GM19043 (cell line): ENCODE measurements around the gene OPN5.
"Not testable (repeated sequence)": the region's sequence is repeated elsewhere in the genome, so short reads cannot be mapped to it uniquely, and the experiment has no call there.

Experiments
- ATAC-seq: cut with Tn5 transposase; IDR thresholded peaks from one replicate; pipeline ENCODE4 v1.9.1; 2021; ENCODE audit warnings: low read depth; ENCODE audit not compliant: unreplicated experiment

OPN5 gene, protein sequence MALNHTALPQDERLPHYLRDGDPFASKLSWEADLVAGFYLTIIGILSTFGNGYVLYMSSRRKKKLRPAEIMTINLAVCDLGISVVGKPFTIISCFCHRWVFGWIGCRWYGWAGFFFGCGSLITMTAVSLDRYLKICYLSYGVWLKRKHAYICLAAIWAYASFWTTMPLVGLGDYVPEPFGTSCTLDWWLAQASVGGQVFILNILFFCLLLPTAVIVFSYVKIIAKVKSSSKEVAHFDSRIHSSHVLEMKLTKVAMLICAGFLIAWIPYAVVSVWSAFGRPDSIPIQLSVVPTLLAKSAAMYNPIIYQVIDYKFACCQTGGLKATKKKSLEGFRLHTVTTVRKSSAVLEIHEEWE

DNA sequence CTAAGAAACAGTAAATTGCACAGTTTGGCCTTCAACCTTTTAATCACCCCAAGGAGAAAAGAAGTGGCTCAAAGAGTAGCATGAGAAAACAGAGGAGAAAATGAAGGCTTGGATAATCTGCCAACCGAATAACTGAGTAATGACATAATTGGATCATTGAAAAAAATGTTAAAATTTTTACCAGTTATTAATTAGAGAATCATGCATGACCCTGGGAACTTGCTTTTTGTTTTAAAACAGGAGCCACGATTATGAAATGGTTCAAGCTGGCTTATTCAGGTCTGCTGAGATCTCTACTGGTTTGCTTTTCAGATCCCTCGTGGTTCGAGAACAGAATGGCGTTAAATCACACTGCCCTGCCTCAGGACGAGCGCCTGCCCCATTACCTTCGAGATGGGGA, at the start of gene OPN5:
Gene OPN5 (plus strand): TSS at position 301 of the 400 bp plus-strand sequence. CDS start 35 bp downstream, at position 336.
- no peak for ATAC-seq

DNA sequence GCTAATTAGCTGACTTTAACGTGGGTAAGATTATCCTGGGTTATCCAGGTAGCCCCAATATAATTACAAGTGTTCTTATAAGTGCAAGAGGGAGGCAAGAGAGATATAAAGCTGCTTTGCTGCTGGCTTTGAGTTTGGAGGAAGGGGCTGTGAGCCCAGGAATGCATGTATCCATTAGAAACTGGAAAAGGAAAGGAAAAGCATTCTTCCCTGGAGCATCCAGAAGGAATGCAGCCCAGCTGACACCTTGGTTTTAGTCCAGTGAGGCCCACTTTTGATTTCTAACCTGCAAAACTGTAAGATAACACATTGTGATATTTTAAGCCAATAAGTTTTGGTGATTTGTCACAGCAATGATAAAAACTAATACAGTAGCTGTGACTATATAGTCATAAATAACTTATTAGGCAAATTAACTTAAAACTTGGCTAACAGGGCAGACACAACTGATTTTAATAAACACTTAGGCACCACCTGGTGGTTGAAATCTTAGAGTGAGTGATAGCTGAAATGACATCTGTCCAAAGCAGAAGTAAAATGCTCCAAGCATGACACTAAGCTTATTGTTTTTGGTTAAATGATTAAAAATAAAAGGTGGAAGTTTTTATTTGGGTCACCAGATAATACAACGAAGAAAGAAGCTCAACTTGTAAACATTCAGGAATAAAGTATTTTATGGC, 47.8 kb upstream of the OPN5 start:
- peak; percentile 69 for ATAC-seq

DNA sequence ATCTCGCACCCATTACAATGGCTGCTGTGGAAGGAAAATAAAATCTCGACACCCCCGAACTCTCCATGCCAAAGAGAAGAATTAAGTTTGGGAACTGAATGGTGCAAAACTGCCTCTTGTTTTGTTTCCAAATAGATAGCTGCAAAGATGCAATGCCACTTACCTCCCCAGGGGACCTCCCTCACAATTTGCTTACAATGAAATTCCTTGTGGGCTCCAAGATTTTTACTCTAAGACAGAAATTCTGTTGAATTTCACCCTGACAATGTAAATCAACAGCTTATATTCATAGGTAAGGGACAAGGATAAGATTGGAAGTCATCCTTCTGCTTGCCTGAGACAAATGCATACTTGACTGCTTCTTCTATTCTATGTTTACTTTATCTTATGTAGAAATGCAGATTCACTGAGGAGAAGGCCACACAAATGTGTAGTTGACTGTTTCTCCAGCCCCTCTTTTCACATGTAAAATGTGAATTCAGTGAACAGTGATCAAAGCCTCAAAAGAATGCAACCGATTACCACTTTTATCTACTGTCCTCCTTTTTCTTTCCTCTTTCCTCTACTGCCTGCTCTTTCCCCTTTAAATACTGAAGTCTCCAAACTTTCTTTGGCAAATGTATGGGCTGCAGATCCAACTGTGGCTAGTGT, 46.9 kb upstream of the OPN5 start:
- ATAC-seq = no peak

DNA sequence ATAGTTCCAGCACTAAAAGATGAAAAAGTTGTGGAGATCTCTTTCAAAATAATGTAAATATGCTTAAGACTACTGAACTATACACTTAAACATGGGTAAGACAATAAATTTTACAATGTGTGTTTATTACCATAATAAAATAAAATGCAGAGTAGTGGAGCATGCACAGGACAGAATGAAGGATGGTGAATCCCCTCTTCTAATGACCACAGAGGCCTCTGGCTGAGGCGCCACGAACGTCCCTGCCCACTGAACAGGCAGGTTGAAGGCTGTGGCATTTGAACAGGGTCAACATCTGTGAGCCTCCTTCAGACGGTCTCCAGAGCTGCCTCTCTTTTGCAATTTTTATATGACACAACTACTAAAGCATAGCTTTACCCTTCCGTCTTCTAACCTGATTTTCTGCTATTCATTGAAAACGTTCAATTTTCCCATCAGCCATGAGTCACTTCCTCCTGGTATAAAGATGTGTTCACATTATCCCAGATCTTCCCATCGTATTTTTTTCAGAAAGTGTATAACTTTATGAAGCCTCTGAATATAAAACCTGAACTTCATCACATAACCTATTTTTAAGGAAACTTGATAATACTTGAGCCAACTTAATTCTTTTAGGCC, 45.6 kb upstream of the OPN5 start:
- no peak for ATAC-seq

DNA sequence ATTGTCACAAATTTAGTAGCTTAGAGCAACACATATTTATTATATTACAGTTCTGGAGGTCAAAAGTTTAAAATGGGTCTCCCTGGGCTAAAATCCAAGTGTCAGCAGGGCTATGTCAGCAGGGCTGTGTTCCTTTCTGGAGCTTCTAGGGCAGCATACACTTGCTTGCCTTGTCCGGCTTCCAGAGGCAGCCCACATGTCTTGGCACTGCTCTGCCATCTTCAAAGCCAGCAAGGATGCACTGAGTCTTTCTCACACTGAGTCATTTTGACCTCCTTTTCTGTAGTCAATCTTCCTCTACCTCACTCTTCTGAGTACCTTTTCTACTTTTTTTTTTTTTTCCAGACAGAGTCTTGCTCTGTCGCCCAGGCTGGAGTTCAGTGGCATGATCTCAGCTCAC, 44.4 kb upstream of the OPN5 start:
- no peak for ATAC-seq

DNA sequence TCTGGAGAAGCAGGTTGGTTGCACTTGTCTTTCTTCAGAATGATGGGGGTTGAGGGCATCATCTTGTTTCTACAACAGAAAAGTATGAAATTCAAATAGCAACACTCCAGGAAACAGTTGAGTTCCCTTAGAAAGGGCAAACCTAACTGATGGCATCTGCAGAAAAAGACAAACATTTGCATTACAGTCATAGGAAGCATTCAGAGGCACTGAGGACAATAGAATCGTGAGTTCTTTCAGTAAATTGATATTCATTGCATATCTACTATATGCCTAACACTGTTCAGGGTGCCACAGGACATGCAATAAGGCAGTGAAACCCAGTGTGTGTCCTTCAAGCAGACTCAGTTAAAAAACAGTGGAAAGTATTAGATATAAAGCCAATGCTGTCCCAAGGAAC, 41.1 kb upstream of the OPN5 start:
- ATAC-seq = no peak

DNA sequence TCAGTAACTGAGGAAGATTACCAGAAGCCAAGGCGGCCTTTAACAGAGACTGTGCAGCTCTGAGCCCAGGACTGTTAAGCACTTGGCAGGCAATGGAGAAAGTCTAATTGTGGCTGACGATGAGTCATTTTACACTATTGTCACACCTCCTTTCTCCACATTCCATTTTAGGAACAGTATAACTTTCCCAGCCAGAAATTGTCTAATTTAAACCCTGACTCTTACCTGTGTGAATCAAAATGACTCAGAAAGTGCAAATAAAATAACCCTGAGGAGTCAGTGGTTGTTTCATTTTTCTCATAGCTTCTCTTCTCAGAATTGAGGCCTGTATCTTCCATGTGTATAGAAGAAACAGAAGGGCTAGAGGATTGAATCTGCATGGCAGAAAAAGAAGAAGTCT, 40.0 kb upstream of the OPN5 start:
- no peak for ATAC-seq

DNA sequence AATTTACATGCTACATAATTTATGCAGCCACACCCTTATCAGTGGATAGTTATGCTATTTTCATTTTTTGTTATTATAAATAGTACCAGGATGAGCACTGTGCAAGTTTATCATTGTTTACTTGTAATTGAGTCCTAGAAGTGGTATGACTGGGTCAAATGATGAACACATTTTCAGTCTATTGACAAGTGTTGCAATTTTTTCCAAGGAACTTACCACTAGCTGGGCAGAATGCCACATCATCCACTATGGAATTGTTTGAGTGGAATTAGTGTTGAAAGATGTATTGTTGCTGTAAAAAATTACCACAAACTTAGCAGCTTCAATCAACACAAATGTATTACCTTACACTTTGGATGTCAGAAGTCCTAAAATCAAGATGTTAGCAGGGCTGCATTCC, 38.1 kb upstream of the OPN5 start:
- ATAC-seq = no peak

DNA sequence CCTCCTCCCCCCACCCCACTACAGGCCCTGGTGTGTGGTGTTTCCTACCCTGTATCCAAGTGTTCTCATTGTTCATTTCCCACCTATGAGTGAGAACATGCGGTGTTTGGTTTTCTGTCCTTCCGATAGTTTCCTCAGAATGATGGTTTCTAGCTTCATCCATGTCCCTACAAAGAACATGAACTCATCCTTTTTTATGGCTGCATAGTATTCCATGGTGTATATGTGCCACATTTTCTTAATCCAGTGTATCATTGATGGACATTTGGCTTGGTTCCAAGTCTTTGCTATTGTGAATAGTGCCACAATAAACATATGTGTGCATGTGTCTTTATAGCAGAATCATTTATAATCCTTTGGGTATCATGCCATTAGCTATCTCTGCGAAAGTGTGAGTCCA, 36.6 kb upstream of the OPN5 start:
- not testable (repeated sequence) for ATAC-seq

DNA sequence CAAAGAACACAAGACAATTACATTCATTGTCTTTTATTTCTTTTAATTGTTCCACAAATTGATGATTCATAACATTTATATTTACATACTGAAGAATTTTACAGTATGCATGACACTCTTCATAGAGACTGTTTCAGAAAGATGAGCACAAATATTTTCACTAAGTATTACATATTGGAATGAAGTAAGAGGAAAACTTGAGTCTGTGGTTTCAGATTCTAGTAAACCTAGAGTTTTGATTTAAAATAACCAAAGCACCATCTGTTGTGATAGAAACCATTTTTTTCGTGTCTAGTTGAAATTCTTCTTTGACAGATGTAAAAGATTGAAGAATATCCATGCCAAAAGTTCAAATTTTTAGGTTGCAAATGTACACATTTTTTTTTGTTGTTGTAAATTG, 32.1 kb upstream of the OPN5 start:
- ATAC-seq = no peak

DNA sequence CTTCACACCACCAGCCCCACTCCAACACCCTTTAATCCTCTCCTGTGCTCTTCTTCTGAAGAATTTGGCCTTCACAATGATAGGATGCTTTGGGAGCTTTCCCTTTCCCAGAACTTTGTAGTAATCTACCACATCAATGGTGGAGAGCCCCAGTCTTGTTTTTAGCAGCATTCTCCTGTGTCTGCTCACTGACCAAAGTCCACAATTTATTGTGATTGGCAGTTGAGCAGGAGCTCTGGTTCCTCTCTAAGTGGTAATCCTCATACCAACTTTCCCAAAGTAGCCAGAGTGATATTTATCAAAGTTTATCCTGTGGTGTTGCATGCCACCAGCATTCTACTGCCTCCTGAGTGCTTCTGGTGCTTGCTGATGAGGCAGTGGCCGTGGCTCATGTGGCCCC, 29.0 kb upstream of the OPN5 start:
- ATAC-seq = no peak

DNA sequence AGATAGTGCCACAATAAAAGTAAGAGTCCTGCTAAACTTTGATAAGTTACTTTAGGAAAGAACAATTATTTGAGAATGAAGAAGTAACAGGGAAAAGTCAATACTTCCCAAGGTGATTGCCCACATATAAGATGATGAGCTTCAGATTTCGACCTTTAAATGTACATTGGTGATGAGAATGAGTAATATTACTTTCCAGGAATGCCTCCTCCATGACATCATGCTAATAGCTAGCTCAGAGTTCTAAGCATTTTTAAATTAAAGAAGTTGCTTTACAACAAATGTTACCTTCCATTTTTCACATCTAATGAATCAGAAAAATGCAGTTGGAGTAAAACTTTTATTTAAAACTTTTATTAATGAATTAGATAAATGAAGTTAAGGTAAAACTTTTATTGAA, 22.5 kb upstream of the OPN5 start:
- ATAC-seq = no peak

DNA sequence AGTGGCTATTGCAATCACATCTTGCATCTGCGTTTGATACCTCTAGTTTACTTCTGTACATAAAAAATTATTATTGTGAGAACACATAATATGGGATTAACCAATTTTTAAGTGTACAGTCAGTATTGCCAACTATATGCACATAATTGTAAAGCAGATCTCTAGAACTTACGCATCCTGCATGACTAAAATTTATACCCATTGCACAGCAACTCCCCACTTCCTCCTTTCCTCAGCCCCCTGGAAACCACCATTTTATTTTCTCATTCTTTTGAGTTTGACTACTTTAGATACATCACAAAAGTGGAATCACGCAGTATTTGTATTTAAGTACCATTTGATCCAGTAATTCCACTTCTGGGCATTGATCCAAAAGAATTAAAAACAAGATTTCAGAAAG, 19.3 kb upstream of the OPN5 start:
- ATAC-seq = no peak

DNA sequence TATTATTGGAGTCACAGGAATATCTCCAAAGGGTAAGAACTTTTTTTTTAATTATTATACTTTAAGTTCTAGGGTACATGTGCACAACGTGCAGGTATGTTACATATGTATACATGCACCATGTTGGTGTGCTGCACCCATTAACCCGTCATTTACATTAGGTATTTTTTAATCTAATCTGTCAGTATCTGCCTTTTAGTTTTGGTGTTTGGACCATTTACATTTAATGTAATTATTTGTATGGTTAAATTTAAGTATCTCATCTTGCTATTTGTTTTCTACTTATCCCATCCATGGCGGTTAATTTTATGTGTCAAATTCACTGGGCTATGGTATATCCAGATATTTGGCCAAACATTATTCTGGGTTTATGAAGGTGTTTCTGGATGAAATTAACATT, 15.4 kb upstream of the OPN5 start:
- no peak for ATAC-seq

DNA sequence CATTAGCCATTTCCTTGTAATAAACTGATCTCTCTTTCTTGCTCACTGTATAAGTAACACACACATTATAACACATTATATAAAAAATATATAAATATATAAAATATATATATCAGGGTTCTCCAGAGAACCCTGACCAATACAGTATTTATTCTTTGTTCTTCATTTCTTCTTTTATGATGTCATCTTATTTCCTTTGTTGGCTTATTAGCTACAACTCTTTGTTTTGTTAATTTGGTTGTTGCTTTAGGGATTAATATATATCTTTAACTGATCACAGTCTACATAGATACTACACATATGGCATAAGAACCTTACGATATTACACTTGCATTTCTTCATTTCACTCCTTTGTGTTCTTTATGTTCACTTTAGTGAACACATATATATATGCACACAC, 14.7 kb upstream of the OPN5 start:
- no peak for ATAC-seq

DNA sequence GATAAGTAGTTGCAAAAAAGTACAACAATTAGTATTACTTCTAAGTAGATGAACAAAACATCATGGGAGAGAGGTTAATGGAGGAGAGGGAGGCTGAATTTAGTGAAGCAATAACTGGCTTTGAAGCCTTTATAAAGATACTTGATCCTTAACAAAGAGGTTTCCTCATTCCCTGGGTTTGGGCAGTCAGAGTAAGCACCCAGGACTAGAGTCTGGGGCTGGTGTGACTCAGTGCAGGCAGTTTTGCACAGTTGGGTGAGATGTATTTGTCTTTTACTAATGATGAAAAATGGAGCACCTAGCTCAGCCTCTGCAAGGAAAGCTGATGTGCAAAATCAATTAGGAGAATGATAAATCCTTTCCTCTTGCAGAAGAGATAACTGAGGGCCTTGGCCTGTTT, 11.8 kb upstream of the OPN5 start:
- no peak for ATAC-seq

DNA sequence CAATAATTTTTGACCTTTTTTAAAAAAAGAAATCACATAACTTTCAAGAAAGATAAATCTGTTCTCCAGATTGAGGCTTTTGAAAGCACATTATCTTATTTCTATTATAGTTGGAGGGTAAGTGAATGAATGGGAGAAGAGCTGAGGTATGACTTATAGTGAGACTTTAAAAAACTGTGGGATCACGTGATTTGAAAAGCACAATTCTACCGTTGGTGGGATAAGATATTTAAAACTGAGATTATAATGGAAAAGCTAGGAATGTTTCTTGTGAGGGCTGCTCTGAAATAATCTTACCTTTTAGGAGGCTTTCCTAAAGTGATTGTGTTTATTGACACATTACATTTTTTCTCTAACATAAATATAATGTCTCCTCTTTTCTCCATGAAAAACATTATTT, 9.5 kb upstream of the OPN5 start:
- no peak for ATAC-seq

DNA sequence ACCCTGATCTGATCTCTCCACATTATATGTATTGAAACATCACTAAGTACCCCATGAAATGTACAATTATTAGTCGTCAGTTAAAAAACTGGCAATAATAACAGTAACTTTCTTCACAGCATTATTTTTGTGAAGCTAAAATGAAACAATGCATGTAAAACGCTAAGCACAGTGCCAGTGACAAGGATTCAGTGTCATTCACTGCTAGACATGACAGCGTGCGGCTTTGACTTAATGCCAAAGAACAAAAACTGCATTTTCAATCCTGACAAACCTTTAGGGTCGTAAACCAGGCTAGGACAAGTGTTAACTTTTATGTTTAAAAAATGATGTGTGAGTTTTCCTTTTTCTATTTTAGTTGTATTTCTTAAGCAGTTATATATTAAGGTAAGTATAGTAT, 8.8 kb upstream of the OPN5 start:
- ATAC-seq = no peak

DNA sequence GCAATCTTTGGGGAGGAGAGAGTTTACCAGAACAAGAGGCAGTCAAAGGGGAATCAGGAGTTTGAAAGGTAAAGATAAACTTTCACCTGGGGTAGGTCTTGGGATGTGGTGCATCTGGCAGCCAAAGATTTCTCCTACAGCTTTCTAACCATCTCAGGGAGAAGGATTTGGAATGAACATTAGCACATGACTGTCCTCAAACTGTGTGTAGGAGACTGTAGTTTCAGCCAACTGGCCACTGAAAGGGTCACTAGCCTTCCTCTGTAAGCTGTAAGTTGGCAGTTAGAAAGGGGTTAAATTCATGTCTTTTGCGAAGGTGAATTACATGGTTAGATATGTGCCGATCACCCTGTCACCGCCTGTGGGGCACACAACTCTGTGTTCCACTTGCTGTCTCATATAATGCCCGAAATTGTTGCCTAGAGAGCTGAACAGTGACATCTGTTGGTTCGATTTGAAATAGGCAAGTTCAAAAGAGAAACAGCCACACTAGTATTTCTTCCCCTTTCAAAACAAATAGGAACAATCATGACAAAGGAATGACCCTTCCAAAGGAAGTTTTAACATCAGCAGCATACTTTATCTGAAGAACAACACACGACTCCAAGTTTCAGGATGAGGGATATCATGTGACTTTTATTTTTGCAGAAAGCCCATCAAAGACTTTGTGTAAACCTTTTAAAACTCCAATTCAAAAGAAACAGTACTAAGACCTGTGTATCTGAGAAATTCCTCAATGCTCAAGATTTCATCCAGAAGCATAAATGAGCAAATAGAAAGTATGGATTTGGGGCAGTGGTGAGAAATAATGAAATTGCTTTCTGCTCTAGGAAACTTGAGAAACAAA, 1.1 kb upstream of the OPN5 start:
- peak; percentile 84 for ATAC-seq

DNA sequence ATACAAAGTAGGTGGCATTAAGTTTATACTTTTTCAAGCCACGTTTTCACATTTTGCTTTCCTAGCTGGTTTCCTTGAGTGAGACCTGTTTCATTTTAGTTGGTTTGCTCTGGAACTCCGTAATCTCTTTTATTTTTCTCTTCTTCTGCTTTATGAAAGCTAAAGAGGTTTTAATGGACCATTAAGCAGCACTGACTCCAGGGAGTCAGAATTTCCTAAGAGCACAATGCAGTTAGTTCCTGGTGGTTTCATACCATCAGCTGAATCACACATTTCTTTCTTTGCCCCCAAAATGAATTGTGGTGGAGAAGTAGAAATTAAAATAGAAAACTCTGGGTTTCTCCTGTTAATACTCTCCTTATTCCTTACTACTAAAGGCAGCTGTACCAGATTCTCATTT, 3.4 kb downstream of the OPN5 start:
- ATAC-seq = no peak
